HepG2 (cell line): ENCODE data around the gene FGA.

Experiments
- EED ChIP-seq: sonication (generic); formaldehyde crosslinking; IDR thresholded peaks from 2 replicates; pipeline ENCODE4 v1.5.0; 2020; ENCODE audit warnings: mild to moderate bottlenecking, missing genetic modification reagents
- MTF1 ChIP-seq: sonication (generic); formaldehyde crosslinking; IDR thresholded peaks from 2 replicates; pipeline ENCODE4 v1.5.0; 2020; ENCODE audit warnings: missing genetic modification reagents
- ZKSCAN8 ChIP-seq: IDR thresholded peaks from 2 replicates; pipeline ENCODE4 v1.6.1; 2016; ENCODE audit warnings: borderline replicate concordance, missing genetic modification reagents, missing compliant biosample characterization
- ZNF121 ChIP-seq: sonication (generic); formaldehyde crosslinking; IDR thresholded peaks from 2 replicates; pipeline ENCODE4 v1.5.0; 2020; ENCODE audit warnings: mild to moderate bottlenecking, missing genetic modification reagents
- ZNF850 ChIP-seq: sonication (generic); formaldehyde crosslinking; conservative IDR thresholded peaks from 2 replicates; pipeline ENCODE4 v1.9.0; 2021; ENCODE audit warnings: mild to moderate bottlenecking, missing genetic modification reagents
- TF ChIP-seq, protein P1 (sequence below): sonication (generic); IDR thresholded peaks from 2 replicates; pipeline ENCODE4 v1.6.1; 2016; ENCODE audit warnings: low read depth, borderline replicate concordance
- TF ChIP-seq, protein P2 (sequence below): sonication (generic); formaldehyde crosslinking; IDR thresholded peaks from 2 replicates; pipeline ENCODE4 v1.5.0; 2020; ENCODE audit warnings: mild to moderate bottlenecking, missing genetic modification reagents, moderate library complexity
- TF ChIP-seq, protein P3 (sequence below): sonication (generic); formaldehyde crosslinking; IDR thresholded peaks from 2 replicates; pipeline ENCODE4 v1.4.0; 2020; ENCODE audit warnings: missing genetic modification reagents, mild to moderate bottlenecking, borderline replicate concordance
- TF ChIP-seq, protein P4 (sequence below): sonication (generic); formaldehyde crosslinking; IDR thresholded peaks from 2 replicates; pipeline ENCODE4 v1.5.0; 2020; ENCODE audit warnings: mild to moderate bottlenecking, missing genetic modification reagents, borderline replicate concordance

DNA sequence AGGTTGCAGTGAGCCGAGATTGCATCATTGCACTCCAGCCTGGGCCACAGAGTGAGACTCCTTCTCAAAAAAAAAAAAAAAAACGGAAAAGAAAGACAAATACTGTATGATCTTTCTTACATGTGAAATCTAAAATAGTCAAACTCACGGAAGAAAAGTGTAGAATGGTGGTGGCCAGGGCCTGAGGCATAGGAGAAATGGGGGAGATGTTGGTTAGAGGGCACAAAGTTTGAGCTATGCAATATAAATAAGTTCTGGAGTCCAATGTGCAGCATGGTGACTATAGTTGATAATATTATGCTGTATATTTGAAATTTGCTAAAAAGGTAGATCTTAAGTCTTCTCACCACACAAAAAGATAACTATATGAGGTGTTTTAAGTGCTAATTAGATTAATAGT lies 1.3 kb upstream of the FGA start:
- TF ChIP-seq ZNF850 (CRISPR knock-in tag) (no peak), ZKSCAN8 (no peak), MTF1 (CRISPR knock-in tag) (no peak), ZNF121 (CRISPR knock-in tag) (no peak), EED (CRISPR knock-in tag) (no peak)
- TF ChIP-seq, protein P1, sequence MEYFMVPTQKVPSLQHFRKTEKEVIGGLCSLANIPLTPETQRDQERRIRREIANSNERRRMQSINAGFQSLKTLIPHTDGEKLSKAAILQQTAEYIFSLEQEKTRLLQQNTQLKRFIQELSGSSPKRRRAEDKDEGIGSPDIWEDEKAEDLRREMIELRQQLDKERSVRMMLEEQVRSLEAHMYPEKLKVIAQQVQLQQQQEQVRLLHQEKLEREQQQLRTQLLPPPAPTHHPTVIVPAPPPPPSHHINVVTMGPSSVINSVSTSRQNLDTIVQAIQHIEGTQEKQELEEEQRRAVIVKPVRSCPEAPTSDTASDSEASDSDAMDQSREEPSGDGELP = no peak
- TF ChIP-seq, protein P2, sequence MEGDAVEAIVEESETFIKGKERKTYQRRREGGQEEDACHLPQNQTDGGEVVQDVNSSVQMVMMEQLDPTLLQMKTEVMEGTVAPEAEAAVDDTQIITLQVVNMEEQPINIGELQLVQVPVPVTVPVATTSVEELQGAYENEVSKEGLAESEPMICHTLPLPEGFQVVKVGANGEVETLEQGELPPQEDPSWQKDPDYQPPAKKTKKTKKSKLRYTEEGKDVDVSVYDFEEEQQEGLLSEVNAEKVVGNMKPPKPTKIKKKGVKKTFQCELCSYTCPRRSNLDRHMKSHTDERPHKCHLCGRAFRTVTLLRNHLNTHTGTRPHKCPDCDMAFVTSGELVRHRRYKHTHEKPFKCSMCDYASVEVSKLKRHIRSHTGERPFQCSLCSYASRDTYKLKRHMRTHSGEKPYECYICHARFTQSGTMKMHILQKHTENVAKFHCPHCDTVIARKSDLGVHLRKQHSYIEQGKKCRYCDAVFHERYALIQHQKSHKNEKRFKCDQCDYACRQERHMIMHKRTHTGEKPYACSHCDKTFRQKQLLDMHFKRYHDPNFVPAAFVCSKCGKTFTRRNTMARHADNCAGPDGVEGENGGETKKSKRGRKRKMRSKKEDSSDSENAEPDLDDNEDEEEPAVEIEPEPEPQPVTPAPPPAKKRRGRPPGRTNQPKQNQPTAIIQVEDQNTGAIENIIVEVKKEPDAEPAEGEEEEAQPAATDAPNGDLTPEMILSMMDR (CRISPR knock-in tag) = no peak
- TF ChIP-seq, protein P3, sequence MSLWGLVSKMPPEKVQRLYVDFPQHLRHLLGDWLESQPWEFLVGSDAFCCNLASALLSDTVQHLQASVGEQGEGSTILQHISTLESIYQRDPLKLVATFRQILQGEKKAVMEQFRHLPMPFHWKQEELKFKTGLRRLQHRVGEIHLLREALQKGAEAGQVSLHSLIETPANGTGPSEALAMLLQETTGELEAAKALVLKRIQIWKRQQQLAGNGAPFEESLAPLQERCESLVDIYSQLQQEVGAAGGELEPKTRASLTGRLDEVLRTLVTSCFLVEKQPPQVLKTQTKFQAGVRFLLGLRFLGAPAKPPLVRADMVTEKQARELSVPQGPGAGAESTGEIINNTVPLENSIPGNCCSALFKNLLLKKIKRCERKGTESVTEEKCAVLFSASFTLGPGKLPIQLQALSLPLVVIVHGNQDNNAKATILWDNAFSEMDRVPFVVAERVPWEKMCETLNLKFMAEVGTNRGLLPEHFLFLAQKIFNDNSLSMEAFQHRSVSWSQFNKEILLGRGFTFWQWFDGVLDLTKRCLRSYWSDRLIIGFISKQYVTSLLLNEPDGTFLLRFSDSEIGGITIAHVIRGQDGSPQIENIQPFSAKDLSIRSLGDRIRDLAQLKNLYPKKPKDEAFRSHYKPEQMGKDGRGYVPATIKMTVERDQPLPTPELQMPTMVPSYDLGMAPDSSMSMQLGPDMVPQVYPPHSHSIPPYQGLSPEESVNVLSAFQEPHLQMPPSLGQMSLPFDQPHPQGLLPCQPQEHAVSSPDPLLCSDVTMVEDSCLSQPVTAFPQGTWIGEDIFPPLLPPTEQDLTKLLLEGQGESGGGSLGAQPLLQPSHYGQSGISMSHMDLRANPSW (CRISPR knock-in tag) = no peak
- TF ChIP-seq, protein P4, sequence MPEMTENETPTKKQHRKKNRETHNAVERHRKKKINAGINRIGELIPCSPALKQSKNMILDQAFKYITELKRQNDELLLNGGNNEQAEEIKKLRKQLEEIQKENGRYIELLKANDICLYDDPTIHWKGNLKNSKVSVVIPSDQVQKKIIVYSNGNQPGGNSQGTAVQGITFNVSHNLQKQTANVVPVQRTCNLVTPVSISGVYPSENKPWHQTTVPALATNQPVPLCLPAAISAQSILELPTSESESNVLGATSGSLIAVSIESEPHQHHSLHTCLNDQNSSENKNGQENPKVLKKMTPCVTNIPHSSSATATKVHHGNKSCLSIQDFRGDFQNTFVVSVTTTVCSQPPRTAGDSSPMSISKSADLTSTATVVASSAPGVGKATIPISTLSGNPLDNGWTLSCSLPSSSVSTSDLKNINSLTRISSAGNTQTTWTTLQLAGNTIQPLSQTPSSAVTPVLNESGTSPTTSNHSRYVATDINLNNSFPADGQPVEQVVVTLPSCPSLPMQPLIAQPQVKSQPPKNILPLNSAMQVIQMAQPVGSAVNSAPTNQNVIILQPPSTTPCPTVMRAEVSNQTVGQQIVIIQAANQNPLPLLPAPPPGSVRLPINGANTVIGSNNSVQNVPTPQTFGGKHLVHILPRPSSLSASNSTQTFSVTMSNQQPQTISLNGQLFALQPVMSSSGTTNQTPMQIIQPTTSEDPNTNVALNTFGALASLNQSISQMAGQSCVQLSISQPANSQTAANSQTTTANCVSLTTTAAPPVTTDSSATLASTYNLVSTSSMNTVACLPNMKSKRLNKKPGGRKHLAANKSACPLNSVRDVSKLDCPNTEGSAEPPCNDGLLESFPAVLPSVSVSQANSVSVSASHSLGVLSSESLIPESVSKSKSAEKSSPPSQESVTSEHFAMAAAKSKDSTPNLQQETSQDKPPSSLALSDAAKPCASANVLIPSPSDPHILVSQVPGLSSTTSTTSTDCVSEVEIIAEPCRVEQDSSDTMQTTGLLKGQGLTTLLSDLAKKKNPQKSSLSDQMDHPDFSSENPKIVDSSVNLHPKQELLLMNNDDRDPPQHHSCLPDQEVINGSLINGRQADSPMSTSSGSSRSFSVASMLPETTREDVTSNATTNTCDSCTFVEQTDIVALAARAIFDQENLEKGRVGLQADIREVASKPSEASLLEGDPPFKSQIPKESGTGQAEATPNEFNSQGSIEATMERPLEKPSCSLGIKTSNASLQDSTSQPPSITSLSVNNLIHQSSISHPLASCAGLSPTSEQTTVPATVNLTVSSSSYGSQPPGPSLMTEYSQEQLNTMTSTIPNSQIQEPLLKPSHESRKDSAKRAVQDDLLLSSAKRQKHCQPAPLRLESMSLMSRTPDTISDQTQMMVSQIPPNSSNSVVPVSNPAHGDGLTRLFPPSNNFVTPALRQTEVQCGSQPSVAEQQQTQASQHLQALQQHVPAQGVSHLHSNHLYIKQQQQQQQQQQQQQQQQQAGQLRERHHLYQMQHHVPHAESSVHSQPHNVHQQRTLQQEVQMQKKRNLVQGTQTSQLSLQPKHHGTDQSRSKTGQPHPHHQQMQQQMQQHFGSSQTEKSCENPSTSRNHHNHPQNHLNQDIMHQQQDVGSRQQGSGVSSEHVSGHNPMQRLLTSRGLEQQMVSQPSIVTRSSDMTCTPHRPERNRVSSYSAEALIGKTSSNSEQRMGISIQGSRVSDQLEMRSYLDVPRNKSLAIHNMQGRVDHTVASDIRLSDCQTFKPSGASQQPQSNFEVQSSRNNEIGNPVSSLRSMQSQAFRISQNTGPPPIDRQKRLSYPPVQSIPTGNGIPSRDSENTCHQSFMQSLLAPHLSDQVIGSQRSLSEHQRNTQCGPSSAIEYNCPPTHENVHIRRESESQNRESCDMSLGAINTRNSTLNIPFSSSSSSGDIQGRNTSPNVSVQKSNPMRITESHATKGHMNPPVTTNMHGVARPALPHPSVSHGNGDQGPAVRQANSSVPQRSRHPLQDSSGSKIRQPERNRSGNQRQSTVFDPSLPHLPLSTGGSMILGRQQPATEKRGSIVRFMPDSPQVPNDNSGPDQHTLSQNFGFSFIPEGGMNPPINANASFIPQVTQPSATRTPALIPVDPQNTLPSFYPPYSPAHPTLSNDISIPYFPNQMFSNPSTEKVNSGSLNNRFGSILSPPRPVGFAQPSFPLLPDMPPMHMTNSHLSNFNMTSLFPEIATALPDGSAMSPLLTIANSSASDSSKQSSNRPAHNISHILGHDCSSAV = no peak
